ENCODE results near the gene FAM210B. TPM values are rescaled to one million over a fixed set of nuclear protein-coding genes. Genes with fewer than 3 reads are reported as not detected.

The FAM210B gene
- total RNA-seq = 10 to 100 TPM; 15.3 to 30.7 (median 25.5) TPM

- WGBS, 2 donors (ENCODE audit: low coverage in 1 of 2) = 0 to 2% methylated on average over 5 to 11 of the region's 63 CpGs
- H3K27me3 ChIP-seq = no peaks in the 10 kb centered on the region
- intact Hi-C loops (cut with DNase I; ENCODE audit: low total_unique reads) (no loop called here), in situ Hi-C loops (cut with MboI; ENCODE audit: low pct_ligation_motif_present in 1 of 4, low pct_unique_long_range_greater_than_20kb in 1 of 4, low sequenced_read_pairs in 3 of 4) (no loop called here)
- peak; percentile 90 for DNase-seq
- no peaks in the 10 kb centered on the region for H3K36me3 ChIP-seq
- no peaks in the 10 kb centered on the region for H3K9me3 ChIP-seq
- H3K4me1 ChIP-seq = peaks cover 2 to 28% (median 11%) of the 10 kb centered on the region in 4 donors
- H3K27ac ChIP-seq = peak within 1 kb of the TSS; percentile 85 to 89 (median 86)
- peak within 1 kb of the TSS; percentile 53 to 98 (median 94) for H3K4me3 ChIP-seq
- TF ChIP-seq POLR2AphosphoS5 (IDR thresholded peaks at IDR 0.05) = peak; percentile 51 to 79 (median 64)
- no peak for TF ChIP-seq CTCF (IDR thresholded peaks at IDR 0.05)
These were observed at the start of gene FAM210B for GRCh38 chr20:56358600-56359211. Gene FAM210B (plus strand): TSS chr20:56358974. CDS start chr20:56359006, 32 bp downstream.

GRCh38 chr20:56316051-56316450, 42.7 kb upstream of the FAM210B start:
- DNase-seq = no peak
- intact Hi-C loops (cut with DNase I; ENCODE audit: low total_unique reads) (no loop called here), in situ Hi-C loops (cut with MboI; ENCODE audit: low pct_ligation_motif_present in 1 of 4, low pct_unique_long_range_greater_than_20kb in 1 of 4, low sequenced_read_pairs in 3 of 4) (no loop called here)
- TF ChIP-seq EP300 (IDR thresholded peaks at IDR 0.05; ENCODE audit: low read depth) (no peak), POLR2AphosphoS5 (IDR thresholded peaks at IDR 0.05) (no peak), CTCF (IDR thresholded peaks at IDR 0.05) (no peak), POLR2A (IDR thresholded peaks at IDR 0.05) (no peak)
- WGBS, 2 donors (ENCODE audit: low coverage in 1 of 2) = 60 to 78% methylated on average over 6 to 8 of the region's 8 CpGs
- Histone ChIP-seq H3K27ac (no peak overlapping the region), H3K36me3 (no peaks in the 10 kb centered on the region), H3K9me3 (no peaks in the 10 kb centered on the region), H3K27me3 (no peaks in the 10 kb centered on the region), H3K4me1 (no peaks in the 10 kb centered on the region), H3K4me3 (no peak overlapping the region)

GRCh38 chr20:56316483-56316882, 42.3 kb upstream of the FAM210B start:
- in situ Hi-C loops (cut with MboI; ENCODE audit: low pct_ligation_motif_present in 1 of 4, low pct_unique_long_range_greater_than_20kb in 1 of 4, low sequenced_read_pairs in 3 of 4) = no loop called here

GRCh38 chr20:56322681-56323080, 36.1 kb upstream of the FAM210B start:
- no peak for DNase-seq
- Histone ChIP-seq H3K27ac (no peak overlapping the region), H3K4me1 (no peaks in the 10 kb centered on the region), H3K36me3 (no peaks in the 10 kb centered on the region), H3K4me3 (no peak overlapping the region), H3K9me3 (no peaks in the 10 kb centered on the region), H3K27me3 (peaks cover 4% of the 10 kb centered on the region)
- intact Hi-C loops (cut with DNase I; ENCODE audit: low total_unique reads) = no loop called here
- TF ChIP-seq EP300 (IDR thresholded peaks at IDR 0.05; ENCODE audit: low read depth) (no peak), POLR2AphosphoS5 (IDR thresholded peaks at IDR 0.05) (no peak), POLR2A (IDR thresholded peaks at IDR 0.05) (no peak), CTCF (IDR thresholded peaks at IDR 0.05) (no peak)
- 0 to 35% methylated on average over 1 to 4 of the region's 4 CpGs for WGBS, 2 donors (ENCODE audit: low coverage in 1 of 2)
- in situ Hi-C loops (cut with MboI; ENCODE audit: low pct_ligation_motif_present in 1 of 4, low pct_unique_long_range_greater_than_20kb in 1 of 4, low sequenced_read_pairs in 3 of 4) = no loop called here

More at GRCh38 chr20:56316483-56316882, 42.3 kb upstream of the FAM210B start:
- Histone ChIP-seq H3K36me3 (no peaks in the 10 kb centered on the region), H3K27ac (no peak overlapping the region), H3K9me3 (no peaks in the 10 kb centered on the region), H3K27me3 (no peaks in the 10 kb centered on the region), H3K4me3 (no peak overlapping the region), H3K4me1 (no peaks in the 10 kb centered on the region)
- intact Hi-C loops (cut with DNase I; ENCODE audit: low total_unique reads) = no loop called here
- TF ChIP-seq CTCF (IDR thresholded peaks at IDR 0.05) (no peak), EP300 (IDR thresholded peaks at IDR 0.05; ENCODE audit: low read depth) (no peak), POLR2A (IDR thresholded peaks at IDR 0.05) (no peak), POLR2AphosphoS5 (IDR thresholded peaks at IDR 0.05) (no peak)
- DNase-seq = no peak
- WGBS, 2 donors (ENCODE audit: low coverage in 1 of 2) = 74 to 100% methylated on average over 1 to 3 of the region's 3 CpGs

All from transverse colon (tissue), 4 donors.